MM.1S (cell line): Measurements from ENCODE around the gene OR9Q1.

ENCODE experiments used
- CTCF ChIP-seq: fragments of 300-600 bp; sonication (generic); IDR thresholded peaks from 2 replicates; pipeline ENCODE4 v1.5.1; 2016; ENCODE audit warnings: antibody characterized with exemption, low read length, mixed read lengths
- EZH2 ChIP-seq: fragments of 300-600 bp; sonication (generic); optimal IDR thresholded peaks from 2 replicates; pipeline ENCODE3; 2017; ENCODE audit warnings: low read depth, mild to moderate bottlenecking, antibody characterized with exemption, low read length, mixed read lengths
- EZH2phosphoT487 ChIP-seq: fragments of 300-600 bp; sonication (generic); IDR thresholded peaks from 2 replicates; pipeline ENCODE4 v1.6.1; 2018; ENCODE audit warnings: antibody characterized with exemption, low read length

- TF ChIP-seq CTCF (no peak), EZH2 (no peak), EZH2phosphoT487 (no peak)
Measured at GRCh38 chr11:58004664-58005063, 19.0 kb upstream of the OR9Q1 start.
